Kasumi-1 (cell line): ENCODE measurements around the gene BTBD7.

Source experiments
- DNase-seq, 2 experiments: peaks; one replicate each; lab custom pipeline; 2025; lab: John Stamatoyannopoulos, UW

The BTBD7 gene

GRCh38 chr14:93302688-93303581 is 29.9 kb downstream of the BTBD7 start:
- no peak for DNase-seq

GRCh38 chr14:93301821-93302447 is 30.9 kb downstream of the BTBD7 start:
- DNase-seq: no peak

- no peak for DNase-seq
Measured at GRCh38 chr14:93299866-93300265, 33.0 kb downstream of the BTBD7 start.

- no peak for DNase-seq
Measured at GRCh38 chr14:93299416-93299815, 33.4 kb downstream of the BTBD7 start.

GRCh38 chr14:93295541-93296220 is 37.2 kb downstream of the BTBD7 start:
- no peak for DNase-seq

- DNase-seq: no peak
Measured at GRCh38 chr14:93286212-93286890, 46.5 kb downstream of the BTBD7 start.

GRCh38 chr14:93285044-93285443 is 47.8 kb downstream of the BTBD7 start:
- no peak for DNase-seq

GRCh38 chr14:93281937-93282336 is 50.9 kb downstream of the BTBD7 start:
- no peak for DNase-seq

- no peak for DNase-seq
Measured at GRCh38 chr14:93280743-93281142, 52.1 kb downstream of the BTBD7 start.

- DNase-seq: no peak
Measured at GRCh38 chr14:93276031-93276716, 56.7 kb downstream of the BTBD7 start.

- DNase-seq: no peak
Measured at GRCh38 chr14:93274055-93274806, 58.6 kb downstream of the BTBD7 start.

- no peak for DNase-seq
Measured at GRCh38 chr14:93271111-93271510, 61.7 kb downstream of the BTBD7 start.

GRCh38 chr14:93269341-93270068 is 63.3 kb downstream of the BTBD7 start:
- DNase-seq: no peak

GRCh38 chr14:93268406-93268805 is 64.4 kb downstream of the BTBD7 start:
- DNase-seq: no peak

- DNase-seq: no peak
Measured at GRCh38 chr14:93267149-93267711, 65.6 kb downstream of the BTBD7 start.

- DNase-seq: no peak
Measured at GRCh38 chr14:93266127-93266526, 66.7 kb downstream of the BTBD7 start.

GRCh38 chr14:93263416-93263815 is 69.4 kb downstream of the BTBD7 start:
- DNase-seq: no peak

GRCh38 chr14:93262446-93262845 is 70.4 kb downstream of the BTBD7 start:
- DNase-seq: no peak

- DNase-seq: no peak
Measured at GRCh38 chr14:93249128-93249831, 83.6 kb downstream of the BTBD7 start.
